ENCODE results near the gene PCDH8.

The PCDH8 gene

GRCh38 chr13:52812941-52813340, 35.5 kb downstream of the PCDH8 start:
- no peak for DNase-seq

- DNase-seq = peak in 1 of 2 experiments; percentile 17
Measured at GRCh38 chr13:52811841-52812240, 36.6 kb downstream of the PCDH8 start.

GRCh38 chr13:52810526-52810925, 37.9 kb downstream of the PCDH8 start:
- DNase-seq = no peak

GRCh38 chr13:52810011-52810410, 38.4 kb downstream of the PCDH8 start:
- DNase-seq = no peak

GRCh38 chr13:52809310-52809769, 39.1 kb downstream of the PCDH8 start:
- peak; percentile 28 to 30 for DNase-seq

- no peak for DNase-seq
Measured at GRCh38 chr13:52808842-52809219, 39.6 kb downstream of the PCDH8 start.

- no peak for DNase-seq
Measured at GRCh38 chr13:52806029-52806428, 42.4 kb downstream of the PCDH8 start.

GRCh38 chr13:52804202-52804641, 44.2 kb downstream of the PCDH8 start:
- no peak for DNase-seq

- no peak for DNase-seq
Measured at GRCh38 chr13:52800856-52801255, 47.6 kb downstream of the PCDH8 start.

GRCh38 chr13:52798770-52799430, 49.5 kb downstream of the PCDH8 start:
- DNase-seq = no peak

GRCh38 chr13:52797176-52797575, 51.3 kb downstream of the PCDH8 start:
- no peak for DNase-seq

- no peak for DNase-seq
Measured at GRCh38 chr13:52794589-52794988, 53.9 kb downstream of the PCDH8 start.

GRCh38 chr13:52793515-52794061, 54.9 kb downstream of the PCDH8 start:
- DNase-seq = no peak
